Stimulated activated naive B cell treated with anti-CD40 and anti-IgM and Interleukin-4, amounts not matched to agents 10 μg/mL and 1 μg/mL and 100 μg/mL, for 72 hours (primary cell): ENCODE data around the gene RPP25L.

Experiments
- ATAC-seq, 2 donors: fragments of 150-1000 bp; cut with Tn5 transposase; replicated peaks; 2 replicates each; pipeline ENCODE4 v1.10.0; 2021; ENCODE audit warnings: moderate library complexity in 1 of 2
- DNase-seq: peaks from one replicate; pipeline ENCODE4 v3.0.0; 2021
- H3K27ac Mint-ChIP-seq: one replicate; pipeline ENCODE4 v1.8.0; 2022; ENCODE audit warnings: mild to moderate bottlenecking, mixed read lengths
- H3K27me3 Mint-ChIP-seq, 2 donors: one replicate each; pipeline ENCODE4 v1.8.0; 2022; ENCODE audit warnings: mixed read lengths in 2 of 2
- H3K36me3 Mint-ChIP-seq, 2 donors: one replicate each; pipeline ENCODE4 v1.8.0; 2022; ENCODE audit warnings: mixed read lengths in 2 of 2, mild to moderate bottlenecking in 1 of 2
- H3K4me1 Mint-ChIP-seq, 2 donors: one replicate each; pipeline ENCODE4 v1.8.0; 2022; ENCODE audit warnings: mixed read lengths in 2 of 2, mild to moderate bottlenecking in 1 of 2
- H3K4me3 Mint-ChIP-seq, 2 donors: one replicate each; pipeline ENCODE4 v1.8.0; 2022; ENCODE audit warnings: mild to moderate bottlenecking in 2 of 2, mixed read lengths in 2 of 2, moderate library complexity in 1 of 2
- H3K9me3 Mint-ChIP-seq, 2 donors: one replicate each; pipeline ENCODE4 v1.8.0; 2022; ENCODE audit warnings: mixed read lengths in 2 of 2, mild to moderate bottlenecking in 1 of 2

RPP25L gene

DNA sequence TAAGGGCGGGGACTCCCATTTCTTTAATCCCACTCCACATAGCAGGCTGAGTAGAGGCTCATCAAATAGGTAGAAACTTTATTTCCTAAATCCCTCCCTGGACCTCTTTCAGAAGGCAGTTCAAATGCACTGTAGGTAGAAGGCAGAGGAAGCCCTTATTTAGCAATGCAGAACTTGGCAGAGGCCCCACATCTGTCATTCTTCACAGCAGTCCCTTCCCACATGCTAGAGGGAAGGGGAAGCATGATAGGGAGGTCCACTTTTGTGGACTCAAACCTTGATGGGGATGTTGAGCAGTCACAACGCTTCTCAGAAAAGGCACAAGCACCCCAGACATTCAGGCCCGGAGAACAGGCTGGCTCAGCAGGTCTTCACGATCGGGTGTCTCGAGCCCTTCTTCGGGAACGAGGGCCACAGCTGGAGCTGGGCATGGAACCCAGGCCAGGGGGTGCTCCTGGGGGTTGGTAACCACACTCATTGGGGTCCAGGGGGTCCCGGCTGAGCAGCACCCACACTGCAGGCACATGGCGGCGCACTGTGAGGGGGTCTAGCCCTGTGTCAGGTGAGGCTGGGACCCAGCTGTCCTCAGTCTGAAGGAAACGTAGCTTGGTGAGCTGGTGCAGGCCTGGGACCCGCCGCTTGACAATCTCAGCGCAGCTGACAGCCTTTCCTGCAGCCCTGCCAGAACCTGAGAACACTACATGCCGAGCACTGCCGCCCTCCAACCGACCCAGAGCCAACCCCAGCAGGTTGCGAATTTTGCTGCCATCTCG, 1.3 kb downstream of the RPP25L start:
- no peak for DNase-seq
- no peak overlapping the region for H3K27ac Mint-ChIP-seq

DNA sequence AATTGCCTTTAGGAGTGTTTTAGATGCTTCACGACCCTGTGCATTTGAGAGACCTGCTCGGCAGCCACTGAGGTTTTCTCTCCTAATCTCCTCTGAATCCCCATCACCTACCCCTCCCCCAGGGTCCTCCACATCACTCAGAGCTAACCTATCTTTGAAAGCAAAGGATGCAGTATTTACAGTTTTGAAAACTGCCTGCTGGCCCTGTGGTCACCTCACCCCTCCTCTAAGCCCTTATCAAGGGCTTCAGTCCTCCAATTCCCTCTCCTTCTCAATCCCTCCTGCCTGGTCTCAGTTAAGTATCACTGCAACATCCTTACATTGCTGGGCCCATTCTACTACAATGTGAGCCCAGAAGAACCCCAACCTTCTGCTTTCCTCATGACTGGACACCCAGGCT, 4.6 kb downstream of the RPP25L start:
- Mint-ChIP-seq H3K36me3 (peaks cover 5 to 9% of the 10 kb centered on the region in 2 donors), H3K27me3 (no peaks in the 10 kb centered on the region), H3K9me3 (no peaks in the 10 kb centered on the region), H3K4me3 (no peak overlapping the region), H3K27ac (no peak overlapping the region), H3K4me1 (peaks cover 8 to 20% of the 10 kb centered on the region in 2 donors)
- ATAC-seq (no peak), DNase-seq (no peak)

More for the DNA sequence above, 1.3 kb downstream of the RPP25L start:
- Mint-ChIP-seq H3K9me3 (no peaks in the 10 kb centered on the region), H3K4me3 (peak overlapping the region; percentile 93), H3K27me3 (no peaks in the 10 kb centered on the region), H3K36me3 (peaks cover 20 to 21% of the 10 kb centered on the region in 2 donors), H3K4me1 (peaks cover 14 to 34% of the 10 kb centered on the region in 2 donors)
- no peak for ATAC-seq

DNA sequence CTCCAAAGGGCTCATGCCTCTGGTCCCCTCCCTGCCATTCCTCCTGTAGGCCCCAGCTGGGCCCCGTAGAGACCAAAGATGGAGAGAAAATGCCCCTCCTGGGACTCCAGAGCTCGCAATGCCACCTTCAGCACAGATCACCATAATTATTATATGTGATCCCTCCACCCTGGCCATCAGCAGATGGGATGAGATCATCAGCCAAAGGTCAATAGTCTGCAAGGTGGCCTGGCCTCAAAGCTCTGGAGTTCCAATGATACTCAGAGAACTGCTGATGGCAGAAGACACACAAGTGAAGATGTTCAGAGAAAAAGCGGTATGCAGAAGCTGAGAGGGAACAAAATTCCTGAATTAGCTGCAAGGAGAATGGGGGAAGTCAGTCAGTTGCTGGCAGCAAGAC, 5.0 kb downstream of the RPP25L start:
- no peak overlapping the region for H3K4me3 Mint-ChIP-seq
- peaks cover 5 to 9% of the 10 kb centered on the region in 2 donors for H3K36me3 Mint-ChIP-seq
- no peak overlapping the region for H3K27ac Mint-ChIP-seq
- ATAC-seq, result no peak
- peaks cover 8 to 17% of the 10 kb centered on the region in 2 donors for H3K4me1 Mint-ChIP-seq
- H3K9me3 Mint-ChIP-seq, result no peaks in the 10 kb centered on the region
- no peaks in the 10 kb centered on the region for H3K27me3 Mint-ChIP-seq
- no peak for DNase-seq

GRCh38 chr9:34606190-34606589, 5.7 kb downstream of the RPP25L start:
- ATAC-seq, result no peak
- no peak for DNase-seq
- Mint-ChIP-seq H3K4me1 (peaks cover 5 to 10% of the 10 kb centered on the region in 2 donors), H3K27me3 (no peaks in the 10 kb centered on the region), H3K36me3 (peaks cover under 1 to 6% of the 10 kb centered on the region in 2 donors), H3K27ac (no peak overlapping the region), H3K4me3 (no peak overlapping the region), H3K9me3 (no peaks in the 10 kb centered on the region)

- Mint-ChIP-seq H3K27ac (no peak overlapping the region), H3K4me1 (peaks cover 0 to 2% of the 10 kb centered on the region in 2 donors), H3K9me3 (no peaks in the 10 kb centered on the region), H3K27me3 (peaks cover 0 to 10% of the 10 kb centered on the region in 2 donors), H3K36me3 (no peaks in the 10 kb centered on the region), H3K4me3 (no peak overlapping the region)
- peak; percentile 92 to 97 for ATAC-seq
- DNase-seq, result peak; percentile 71
Observed at GRCh38 chr9:34603610-34604231, 8.2 kb downstream of the RPP25L start.

DNA sequence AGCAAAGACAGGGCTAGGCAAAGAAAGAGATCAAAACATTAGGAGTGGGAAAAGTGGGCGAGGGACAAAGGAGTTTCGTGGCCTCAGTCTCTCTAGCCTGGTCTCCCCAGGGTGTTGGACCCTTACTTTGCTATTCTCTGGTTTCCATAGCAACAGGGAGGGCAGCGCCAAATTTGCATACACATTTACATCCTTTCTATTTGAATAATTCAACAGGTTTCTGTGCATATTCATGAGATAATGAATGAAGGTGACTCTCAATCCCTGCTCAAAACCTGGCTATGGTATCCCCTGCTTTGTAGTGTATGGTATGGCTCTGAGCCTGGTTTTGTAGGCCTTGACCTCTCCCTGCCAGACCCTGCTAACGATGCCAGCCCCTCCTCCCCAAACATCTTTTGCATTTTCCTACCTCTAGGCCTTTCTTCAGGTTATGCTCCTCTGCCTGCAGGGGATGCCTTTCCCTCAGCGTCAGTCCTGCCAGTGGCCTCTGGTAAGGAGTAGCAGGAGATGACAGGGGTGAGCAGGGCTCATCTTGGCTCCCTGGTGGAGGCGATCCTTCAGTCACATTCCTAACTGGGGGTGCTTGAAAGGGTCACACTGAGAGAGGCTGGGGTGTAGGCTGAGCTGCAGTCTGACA, 9.8 kb downstream of the RPP25L start:
- no peak overlapping the region for H3K4me3 Mint-ChIP-seq
- DNase-seq (no peak), ATAC-seq (no peak)
- no peak overlapping the region for H3K27ac Mint-ChIP-seq
- peaks cover 0 to 2% of the 10 kb centered on the region in 2 donors for H3K4me1 Mint-ChIP-seq
- H3K36me3 Mint-ChIP-seq, result no peaks in the 10 kb centered on the region
- no peaks in the 10 kb centered on the region for H3K9me3 Mint-ChIP-seq
- peaks cover 8 to 16% of the 10 kb centered on the region in 2 donors for H3K27me3 Mint-ChIP-seq

- no peaks in the 10 kb centered on the region for H3K9me3 Mint-ChIP-seq
- H3K4me1 Mint-ChIP-seq, result peaks cover 0 to 2% of the 10 kb centered on the region in 2 donors
- no peak overlapping the region for H3K27ac Mint-ChIP-seq
- H3K27me3 Mint-ChIP-seq, result peaks cover 17 to 26% of the 10 kb centered on the region in 2 donors
- H3K4me3 Mint-ChIP-seq, result no peak overlapping the region
- ATAC-seq (no peak), DNase-seq (no peak)
- H3K36me3 Mint-ChIP-seq, result no peaks in the 10 kb centered on the region
Observed at GRCh38 chr9:34600908-34601307, 11.0 kb downstream of the RPP25L start.

DNA sequence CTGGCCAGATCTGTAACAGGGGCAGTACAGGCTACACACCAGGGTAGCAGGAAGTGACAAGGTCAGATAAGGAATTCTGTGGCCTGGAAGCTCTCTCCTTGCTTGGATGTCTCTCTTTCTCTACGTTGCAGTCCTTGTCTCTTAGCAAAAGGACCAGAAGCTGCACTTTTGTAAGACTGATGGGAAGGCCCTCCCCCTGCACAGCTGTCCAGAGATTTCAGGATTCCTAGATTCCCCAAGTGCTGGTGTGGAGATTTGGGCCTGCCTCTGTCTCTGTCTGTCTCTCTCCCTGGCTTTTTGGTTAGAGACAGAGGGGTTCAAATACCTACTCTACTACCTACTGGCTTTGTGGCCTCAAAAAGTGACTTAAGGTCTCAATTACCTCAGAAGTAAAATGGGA, 12.4 kb downstream of the RPP25L start:
- Mint-ChIP-seq H3K27me3 (peaks cover 23 to 32% of the 10 kb centered on the region in 2 donors), H3K36me3 (no peaks in the 10 kb centered on the region), H3K4me1 (peaks cover 0 to 2% of the 10 kb centered on the region in 2 donors), H3K27ac (no peak overlapping the region), H3K9me3 (no peaks in the 10 kb centered on the region), H3K4me3 (no peak overlapping the region)
- ATAC-seq (no peak), DNase-seq (no peak)

- Mint-ChIP-seq H3K27ac (no peak overlapping the region), H3K27me3 (peaks cover 56 to 64% of the 10 kb centered on the region in 2 donors), H3K9me3 (no peaks in the 10 kb centered on the region), H3K4me1 (peaks cover 28 to 40% of the 10 kb centered on the region in 2 donors), H3K4me3 (no peak overlapping the region), H3K36me3 (peaks cover 0 to 5% of the 10 kb centered on the region in 2 donors)
- ATAC-seq, result no peak
- DNase-seq, result no peak
Observed at GRCh38 chr9:34594177-34594576, 17.7 kb downstream of the RPP25L start.

DNA sequence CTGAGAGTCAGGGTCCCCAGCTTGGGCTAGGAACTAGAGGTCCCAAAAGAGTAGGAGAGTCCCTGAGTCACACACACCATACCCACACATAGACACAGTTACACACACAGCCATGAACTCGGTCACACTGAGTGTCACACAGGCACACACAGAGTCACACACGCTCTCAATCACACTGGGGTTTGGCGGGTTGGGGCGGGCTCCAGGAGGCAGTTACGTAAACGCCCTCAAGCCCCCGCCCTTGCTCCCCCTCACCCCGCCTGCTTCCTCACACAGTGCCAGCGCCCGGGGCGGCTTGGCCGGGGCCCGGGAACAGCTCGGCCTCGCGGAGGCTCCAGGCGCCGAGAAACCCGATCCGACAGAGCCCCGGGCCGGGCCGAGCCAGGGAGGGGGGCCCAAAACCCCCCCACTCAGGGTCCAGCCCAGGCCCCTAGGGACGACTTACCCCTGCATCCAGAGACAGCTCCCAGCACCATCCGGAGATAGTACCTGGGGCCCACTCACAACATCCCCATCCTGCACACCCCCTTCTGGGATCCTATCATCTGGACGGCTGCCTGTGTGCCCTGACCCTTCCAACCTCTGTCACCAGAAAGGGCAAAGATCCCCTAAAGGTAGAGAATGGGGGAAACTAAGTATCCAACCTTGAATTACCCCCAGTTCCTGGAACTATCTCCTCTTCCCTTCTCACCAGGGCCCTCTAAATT, 18.8 kb downstream of the RPP25L start:
- Mint-ChIP-seq H3K27me3 (peaks cover 65 to 75% of the 10 kb centered on the region in 2 donors), H3K4me1 (peaks cover 36 to 50% of the 10 kb centered on the region in 2 donors), H3K36me3 (peaks cover 0 to 5% of the 10 kb centered on the region in 2 donors), H3K4me3 (no peak overlapping the region), H3K9me3 (no peaks in the 10 kb centered on the region), H3K27ac (no peak overlapping the region)
- no peak for ATAC-seq
- DNase-seq, result no peak

DNA sequence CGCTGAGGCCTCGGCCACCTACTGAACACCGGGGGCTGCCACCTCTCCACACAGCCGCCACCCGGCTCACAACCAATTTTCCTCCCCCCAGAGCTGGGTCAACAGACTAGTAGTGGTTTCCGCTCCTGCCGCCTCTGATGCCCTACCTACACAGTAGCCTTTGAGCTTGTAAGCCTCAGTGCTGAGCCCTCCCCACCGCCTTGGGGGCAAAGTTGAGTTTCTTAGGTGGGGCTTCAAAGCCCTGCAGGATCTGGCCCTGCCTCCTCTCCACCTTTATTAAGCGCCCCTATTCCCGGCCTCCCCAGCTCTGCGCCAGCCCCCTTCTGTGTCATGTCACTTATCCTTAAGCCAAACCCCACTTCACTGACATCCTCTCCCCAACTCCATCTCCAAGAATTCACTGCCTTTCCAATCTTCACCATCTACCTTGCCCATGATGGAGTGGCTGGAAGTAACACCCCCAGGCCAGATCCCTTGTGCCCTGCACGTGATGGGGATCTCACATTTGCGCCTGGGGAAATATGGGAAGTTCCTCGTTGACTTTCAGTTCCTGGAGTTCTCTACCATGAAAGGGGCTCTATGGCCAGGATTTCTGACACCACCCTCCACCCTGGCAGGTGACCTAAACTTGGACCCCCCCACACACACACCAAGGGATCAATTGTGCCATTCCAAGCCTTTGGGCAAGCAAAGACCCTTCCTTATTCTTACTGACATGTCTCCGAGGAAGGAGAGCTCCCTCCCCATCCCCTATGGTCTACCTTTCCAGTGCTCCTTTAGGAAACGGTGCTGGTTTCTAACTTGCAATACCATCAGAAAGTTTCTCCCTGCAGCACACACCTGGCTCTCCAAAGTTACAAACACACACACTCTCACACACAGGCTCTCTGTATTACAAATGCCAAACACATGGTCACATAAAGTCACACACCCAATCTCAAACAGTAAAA, 19.7 kb downstream of the RPP25L start:
- ATAC-seq (peak; percentile 8 to 10), DNase-seq (no peak)
- H3K36me3 Mint-ChIP-seq, result peaks cover 0 to 5% of the 10 kb centered on the region in 2 donors
- peak overlapping the region; percentile 85 to 87 for H3K4me3 Mint-ChIP-seq
- H3K27me3 Mint-ChIP-seq, result peaks cover 66 to 77% of the 10 kb centered on the region in 2 donors
- H3K9me3 Mint-ChIP-seq, result no peaks in the 10 kb centered on the region
- H3K4me1 Mint-ChIP-seq, result peaks cover 36 to 50% of the 10 kb centered on the region in 2 donors
- H3K27ac Mint-ChIP-seq, result no peak overlapping the region

- Mint-ChIP-seq H3K4me1 (peaks cover 36 to 50% of the 10 kb centered on the region in 2 donors), H3K27me3 (peaks cover 70 to 80% of the 10 kb centered on the region in 2 donors), H3K9me3 (no peaks in the 10 kb centered on the region), H3K36me3 (peaks cover 0 to 5% of the 10 kb centered on the region in 2 donors), H3K4me3 (peak overlapping the region; percentile 85 to 87), H3K27ac (no peak overlapping the region)
- peak; percentile 86 for ATAC-seq
- peak; percentile 59 for DNase-seq
Observed at GRCh38 chr9:34591248-34591916, 20.5 kb downstream of the RPP25L start.
